Ramos (cell line): Measurements from ENCODE around the gene ACSM5.

ENCODE experiments used
- in situ Hi-C: fragments of 300-500 bp; cut with MboI; formaldehyde crosslinking; loops from one replicate; pipeline ENCODE4 v1.14.3; 2022; ENCODE audit warnings: low sequenced_read_pairs; ENCODE audit not compliant: unreplicated experiment

ACSM5 gene, protein sequence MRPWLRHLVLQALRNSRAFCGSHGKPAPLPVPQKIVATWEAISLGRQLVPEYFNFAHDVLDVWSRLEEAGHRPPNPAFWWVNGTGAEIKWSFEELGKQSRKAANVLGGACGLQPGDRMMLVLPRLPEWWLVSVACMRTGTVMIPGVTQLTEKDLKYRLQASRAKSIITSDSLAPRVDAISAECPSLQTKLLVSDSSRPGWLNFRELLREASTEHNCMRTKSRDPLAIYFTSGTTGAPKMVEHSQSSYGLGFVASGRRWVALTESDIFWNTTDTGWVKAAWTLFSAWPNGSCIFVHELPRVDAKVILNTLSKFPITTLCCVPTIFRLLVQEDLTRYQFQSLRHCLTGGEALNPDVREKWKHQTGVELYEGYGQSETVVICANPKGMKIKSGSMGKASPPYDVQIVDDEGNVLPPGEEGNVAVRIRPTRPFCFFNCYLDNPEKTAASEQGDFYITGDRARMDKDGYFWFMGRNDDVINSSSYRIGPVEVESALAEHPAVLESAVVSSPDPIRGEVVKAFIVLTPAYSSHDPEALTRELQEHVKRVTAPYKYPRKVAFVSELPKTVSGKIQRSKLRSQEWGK

DNA sequence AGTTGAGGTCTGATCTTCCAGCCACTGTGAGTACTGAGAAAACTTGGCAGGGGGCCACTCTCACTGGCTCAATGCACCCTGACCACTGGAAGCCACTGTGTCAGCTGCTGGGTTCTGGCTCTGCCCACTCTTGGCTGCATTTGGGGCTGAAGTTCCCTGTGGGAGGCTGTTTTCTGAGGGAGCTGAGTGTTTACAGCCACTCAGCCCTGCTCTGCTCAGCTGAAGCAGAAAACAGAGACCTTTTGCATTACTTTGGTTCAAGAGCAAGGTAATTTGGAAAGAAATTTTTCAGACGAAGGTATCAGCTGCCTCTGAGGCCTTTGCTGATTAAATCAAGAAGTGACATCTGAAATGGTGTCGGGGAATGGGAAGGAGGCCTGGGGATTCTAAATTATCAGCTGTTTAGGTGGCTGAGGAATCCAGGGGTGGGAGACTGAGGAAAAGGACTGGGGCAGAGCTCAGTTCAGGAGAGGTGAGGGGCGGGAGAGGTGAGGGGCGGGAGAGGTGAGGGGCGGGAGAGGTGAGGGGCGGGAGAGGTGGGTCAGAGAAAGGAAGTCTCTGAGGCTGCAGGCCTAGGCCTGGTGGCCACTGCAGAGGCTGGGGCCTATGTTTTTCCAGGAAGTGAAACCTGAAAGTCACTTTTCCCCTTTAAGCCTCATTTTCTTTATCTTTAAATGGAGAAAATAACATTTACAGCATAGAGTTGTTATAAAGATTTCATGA is at the start of gene ACSM5:
Gene ACSM5, plus strand, starts transcription at position 137 of the 723 bp plus-strand sequence. CDS start 1,951 bp downstream, outside the sequence.
- in situ Hi-C loops: no loop called here

DNA sequence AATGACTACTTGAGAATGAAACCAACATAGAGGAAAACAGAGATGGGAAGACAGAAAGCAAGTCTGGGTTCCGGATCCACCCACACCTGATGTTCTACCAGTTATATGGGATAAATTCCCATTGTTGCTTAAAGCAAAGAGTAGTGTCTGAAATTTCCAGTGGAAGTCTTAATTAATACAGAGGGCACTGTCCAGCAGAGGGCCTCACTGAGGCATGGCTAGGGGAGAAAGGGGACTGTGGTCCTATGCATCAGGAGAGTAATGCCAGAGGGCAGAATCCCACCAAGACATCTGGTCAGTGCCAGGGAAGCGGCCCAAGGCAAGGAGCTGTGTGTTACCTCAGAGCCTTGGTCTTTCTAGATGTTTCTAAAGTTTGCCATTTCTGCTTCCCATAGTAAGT is 49.3 kb upstream of the ACSM5 start:
- in situ Hi-C loops: no loop called here

DNA sequence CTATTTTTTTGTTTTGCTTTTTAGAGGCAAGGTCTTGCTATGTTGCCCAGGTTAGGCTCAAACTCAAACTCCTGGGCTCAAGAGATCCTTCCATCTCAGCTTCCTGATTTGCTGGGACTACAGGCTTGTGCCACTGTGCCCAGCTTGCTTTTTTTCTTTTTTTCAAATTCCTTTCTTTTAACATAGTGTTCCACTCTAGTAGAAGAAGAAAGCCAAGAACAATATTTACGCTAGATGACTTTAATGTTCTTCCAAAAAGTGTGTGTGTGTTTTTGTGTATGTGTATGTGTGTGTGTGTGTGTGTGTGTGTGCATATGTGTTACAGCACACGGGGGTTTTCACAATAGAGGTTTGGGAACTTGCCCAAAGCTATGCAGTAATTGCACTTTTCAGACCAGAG is 46.1 kb upstream of the ACSM5 start:
- in situ Hi-C loops: no loop called here

DNA sequence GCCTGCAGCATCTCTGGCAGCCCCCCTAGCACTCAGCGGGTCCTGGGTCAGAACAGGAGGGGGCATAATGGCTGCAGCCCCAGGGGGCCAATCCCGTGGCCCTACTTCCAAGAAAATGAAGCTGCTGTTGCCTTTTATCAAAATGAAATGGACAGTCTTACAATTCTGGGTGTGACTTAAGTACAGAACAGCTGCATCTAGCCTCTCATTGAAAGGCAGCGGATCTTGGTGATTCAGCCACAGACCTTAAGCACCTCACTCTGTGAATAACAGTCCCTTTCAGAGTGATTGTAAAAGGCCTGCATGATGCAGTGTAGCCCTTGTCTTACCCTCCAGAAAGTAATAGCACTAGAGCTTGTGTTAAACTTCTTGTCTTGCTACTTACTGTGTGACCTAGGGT is 45.3 kb upstream of the ACSM5 start:
- in situ Hi-C loops: no loop called here

DNA sequence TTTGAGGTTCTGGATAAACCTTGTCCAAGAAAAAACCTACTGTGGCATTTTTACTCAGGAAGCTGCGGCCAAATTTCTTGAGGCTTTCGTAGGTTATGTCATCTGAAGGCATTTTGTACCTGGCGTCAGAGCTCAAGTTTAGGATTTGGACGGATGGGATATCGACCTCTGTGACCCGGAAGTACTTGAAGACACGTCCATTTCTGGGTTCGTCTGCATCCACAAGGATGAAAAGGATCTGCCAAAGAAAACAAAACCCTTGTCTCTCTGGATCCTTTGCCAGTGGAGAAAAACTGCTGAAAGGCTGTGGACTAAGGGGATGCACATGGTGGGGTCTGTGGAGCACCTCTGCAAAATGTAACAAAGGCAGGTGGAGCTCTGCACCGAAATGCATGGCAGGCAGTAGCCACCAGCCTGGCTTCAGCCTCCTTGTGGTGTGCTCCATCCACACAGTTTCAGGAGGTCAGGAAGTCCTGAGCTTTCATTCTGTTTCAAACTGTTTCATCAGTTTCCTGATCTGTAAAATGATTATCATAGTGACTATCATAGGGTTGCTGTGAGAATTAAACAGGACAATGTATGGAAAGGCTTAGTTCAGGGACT is 39.8 kb upstream of the ACSM5 start:
- in situ Hi-C loops: no loop called here

DNA sequence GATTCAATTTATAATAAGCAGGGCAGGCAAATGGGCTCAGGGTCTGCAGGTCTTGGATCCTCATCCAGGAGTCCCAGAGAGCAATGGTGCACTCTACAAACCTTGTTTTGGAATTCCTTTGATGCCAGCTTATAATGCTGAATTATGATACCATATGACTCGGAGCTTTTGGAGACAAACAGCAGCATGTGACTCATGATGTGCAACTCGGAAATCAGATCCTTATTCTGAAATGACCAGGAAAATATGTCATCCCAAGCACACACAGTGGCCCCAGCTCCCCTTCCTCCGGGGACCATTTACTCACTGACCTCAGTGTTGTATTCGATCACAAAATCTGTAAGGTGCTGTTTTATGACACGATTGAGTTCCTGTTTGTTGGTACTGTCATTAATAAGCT is 36.6 kb upstream of the ACSM5 start:
- in situ Hi-C loops: no loop called here

DNA sequence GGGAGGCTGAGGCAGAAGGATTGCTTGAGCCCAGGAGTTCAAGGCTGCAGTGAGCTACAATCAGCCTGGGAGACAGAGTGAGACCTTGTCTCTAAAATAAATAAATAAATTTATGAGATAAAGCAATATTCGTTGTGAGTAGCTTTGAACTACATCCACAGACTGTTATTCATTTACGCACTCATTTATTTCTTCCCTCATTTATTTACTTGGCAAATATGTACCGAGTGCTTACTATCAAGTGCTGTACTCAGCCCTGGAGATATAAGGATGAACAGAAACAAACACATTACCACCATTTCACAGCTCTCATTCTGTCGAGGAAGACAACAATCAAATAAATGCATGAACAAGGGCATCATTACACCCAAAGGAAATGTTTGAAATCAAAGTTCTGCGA is 32.2 kb upstream of the ACSM5 start:
- in situ Hi-C loops: no loop called here

DNA sequence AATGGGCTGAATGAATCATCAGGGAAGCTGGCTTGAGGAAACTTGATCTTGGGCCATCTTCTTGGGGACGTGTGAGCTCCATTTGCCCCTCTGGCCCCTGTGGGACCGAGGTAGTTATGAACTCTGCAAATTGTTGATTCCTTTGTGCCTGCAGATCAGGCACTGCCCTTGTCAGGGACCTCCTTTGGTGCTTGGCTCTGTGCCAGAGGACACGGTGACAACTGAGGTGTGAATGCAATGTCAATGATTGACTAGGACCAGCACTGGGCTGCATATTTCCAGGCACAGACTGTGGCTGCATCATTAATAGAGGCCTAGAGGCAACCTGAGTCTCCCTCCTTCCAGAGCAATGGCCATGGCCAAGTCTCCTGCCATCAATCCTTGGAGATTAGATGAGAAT is 28.6 kb upstream of the ACSM5 start:
- in situ Hi-C loops: loop anchor here (10.0 kb wide), 1 partner anchor 486 kb away; no protein-coding TSS in a partner anchor

DNA sequence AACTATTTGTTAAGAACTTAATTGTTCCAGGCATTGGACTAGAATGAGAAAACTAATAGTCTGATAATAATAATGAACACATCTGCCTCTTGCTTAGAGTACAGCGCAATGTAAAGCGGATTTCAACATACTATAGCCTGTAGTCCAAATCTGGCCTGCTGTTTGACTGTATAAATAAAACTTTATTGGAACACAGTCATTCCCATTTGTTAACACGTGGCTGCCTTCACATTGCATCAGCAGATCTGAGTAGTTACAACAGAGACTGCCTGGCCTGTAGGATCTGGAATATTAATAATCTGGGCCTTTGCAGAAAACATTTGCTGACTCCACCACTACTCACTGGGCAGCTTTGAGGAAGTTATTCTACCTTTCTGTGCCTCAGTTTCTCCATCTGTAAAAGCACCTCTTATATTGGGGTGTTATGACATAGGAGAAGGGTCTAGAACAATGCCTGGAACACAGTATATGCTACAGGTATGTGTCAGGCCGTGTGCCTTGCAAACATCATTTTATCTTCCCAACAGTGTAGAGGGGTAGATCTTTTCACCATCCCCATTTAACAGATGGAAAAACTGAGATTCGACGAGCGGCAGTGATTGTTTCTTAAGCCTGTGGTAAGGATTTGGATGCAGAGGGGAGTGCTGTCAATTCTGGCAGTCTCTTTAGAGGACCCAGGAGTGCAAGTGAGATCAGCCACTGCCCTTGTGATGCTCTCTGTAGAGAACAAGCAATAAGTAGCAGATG is 27.0 kb upstream of the ACSM5 start:
- in situ Hi-C loops: loop anchor here (10.0 kb wide), 1 partner anchor 488 kb away; no protein-coding TSS in a partner anchor

DNA sequence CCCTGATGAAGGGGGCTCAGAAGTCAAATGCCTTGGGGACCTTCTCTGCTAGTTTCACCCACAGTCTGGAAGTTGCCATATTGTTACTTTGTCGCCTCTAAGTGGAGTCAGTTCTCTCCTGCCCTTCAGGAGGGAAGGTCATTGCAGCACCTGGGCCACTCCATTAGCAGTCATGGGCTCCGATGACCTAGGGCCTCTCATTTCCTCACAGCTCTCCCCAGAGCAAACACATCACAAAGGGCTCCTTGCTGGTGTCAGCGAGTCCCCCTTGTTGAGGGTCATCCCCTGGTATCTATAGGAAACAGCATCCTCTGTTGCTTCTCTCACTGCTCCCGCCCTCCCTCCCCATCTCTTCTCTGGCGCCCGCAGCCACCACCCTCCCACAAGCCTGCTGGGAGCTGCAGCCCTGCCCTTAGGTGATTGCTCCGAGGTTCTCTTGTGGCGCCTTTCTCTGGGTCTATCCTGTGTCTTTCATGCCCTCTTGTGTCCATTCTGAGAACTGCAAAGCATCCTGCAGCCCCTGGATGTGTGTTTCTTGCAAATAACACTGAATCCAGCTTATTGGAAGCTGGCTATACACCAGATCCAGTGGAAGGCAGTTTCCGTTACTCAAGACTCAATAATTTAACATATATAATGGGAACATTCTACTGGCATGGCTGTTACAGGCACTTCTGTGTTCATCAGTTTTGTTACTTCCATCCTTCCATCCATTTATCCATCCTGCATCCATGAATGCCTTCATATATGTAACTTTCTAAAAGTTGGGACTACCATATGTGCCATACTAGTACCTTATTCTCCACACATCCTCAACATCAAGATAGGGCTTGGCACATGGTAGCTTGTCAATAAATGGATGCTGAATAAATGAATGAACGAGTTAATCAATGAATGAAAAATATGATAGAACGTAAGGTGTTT is 26.0 kb upstream of the ACSM5 start:
- in situ Hi-C loops: loop anchor here (10.0 kb wide), 1 partner anchor 489 kb away; no protein-coding TSS in a partner anchor

DNA sequence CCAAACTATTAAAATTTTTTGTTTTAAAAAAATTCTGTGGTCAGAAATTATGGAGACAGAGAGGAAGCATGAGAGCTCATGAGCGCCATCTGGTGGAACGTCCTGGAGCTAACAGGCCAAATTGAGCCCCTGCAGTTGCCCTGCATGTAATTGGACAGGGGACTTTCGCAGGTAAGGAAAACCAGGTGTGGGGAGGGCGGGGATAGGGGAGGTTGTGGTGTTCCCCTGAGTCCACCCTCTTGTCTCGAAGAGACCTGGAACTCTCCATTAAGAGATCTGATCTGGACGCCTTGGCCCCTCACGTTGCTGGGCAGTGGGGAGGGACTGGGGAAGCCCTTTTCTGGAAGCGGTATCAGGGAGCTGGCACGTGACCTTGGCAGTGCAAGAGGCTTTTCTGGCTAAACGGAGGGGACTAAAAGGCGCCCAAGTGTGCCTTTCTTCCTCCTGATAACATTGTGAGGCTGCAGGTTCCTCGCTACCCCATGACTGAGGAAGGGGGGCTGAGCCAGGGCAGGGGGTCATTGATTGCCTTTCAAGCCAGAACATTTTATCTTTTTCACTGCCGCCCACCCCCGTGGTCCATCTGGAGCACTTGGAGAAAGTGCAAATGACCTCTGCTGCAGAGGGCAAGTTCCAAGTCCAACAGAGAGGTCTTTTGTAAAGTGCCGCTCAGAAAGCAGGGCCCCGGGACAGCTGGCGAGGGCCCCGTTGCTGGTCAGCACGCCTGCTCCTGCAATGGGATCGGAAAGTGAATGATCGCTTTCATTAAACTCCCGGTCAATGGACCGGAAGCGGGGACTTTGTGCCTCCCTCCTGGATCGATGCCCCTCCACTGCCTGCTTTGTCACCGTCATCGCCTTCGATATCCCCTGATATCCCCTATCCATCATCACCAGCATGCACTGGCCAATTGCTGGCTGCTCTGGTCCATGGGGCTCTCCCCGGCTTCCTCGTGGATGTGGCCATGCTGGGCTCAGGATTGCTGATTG is 23.2 kb upstream of the ACSM5 start:
- in situ Hi-C loops: loop anchor here (10.0 kb wide), 1 partner anchor 491 kb away; no protein-coding TSS in a partner anchor

DNA sequence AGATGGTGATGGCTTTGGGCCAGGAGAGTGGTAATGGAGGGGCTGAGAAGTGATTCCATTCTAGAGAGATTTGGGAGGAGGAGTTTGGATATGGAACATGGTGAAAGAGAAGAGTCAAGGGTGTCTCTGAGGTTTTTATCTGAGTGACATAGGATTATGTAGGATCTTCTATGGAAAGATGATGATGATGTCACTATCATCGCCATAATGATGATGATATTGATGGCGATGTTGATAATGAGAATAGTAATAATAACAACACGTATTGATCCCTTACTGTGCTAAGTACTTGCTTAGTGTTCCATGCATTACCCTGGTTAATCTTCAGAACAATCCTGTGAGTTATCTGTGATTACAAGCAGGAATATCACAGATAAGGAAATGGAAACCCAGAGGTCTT is 21.4 kb upstream of the ACSM5 start:
- in situ Hi-C loops: loop anchor here (10.0 kb wide), 1 partner anchor 493 kb away; no protein-coding TSS in a partner anchor

DNA sequence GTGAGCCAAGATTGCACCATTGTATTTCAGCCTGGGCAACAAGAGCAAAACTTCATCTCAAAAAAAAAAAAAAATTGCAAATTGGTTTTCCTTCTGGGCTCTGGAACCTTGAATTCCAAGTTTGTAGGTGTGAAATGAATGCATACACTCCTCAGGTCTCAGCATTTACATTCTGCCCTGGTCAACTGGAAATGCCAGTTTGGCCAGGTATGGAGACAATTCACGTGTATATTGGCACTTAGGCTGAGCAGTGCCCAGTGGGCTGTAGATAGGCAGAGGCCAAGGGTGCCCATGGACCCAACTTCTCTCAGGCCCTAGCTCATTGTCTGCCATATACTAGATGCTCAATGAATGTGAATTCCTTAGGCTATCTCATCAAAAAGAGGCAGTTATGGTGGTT is 20.5 kb upstream of the ACSM5 start:
- in situ Hi-C loops: loop anchor here (10.0 kb wide), 1 partner anchor 494 kb away; no protein-coding TSS in a partner anchor

DNA sequence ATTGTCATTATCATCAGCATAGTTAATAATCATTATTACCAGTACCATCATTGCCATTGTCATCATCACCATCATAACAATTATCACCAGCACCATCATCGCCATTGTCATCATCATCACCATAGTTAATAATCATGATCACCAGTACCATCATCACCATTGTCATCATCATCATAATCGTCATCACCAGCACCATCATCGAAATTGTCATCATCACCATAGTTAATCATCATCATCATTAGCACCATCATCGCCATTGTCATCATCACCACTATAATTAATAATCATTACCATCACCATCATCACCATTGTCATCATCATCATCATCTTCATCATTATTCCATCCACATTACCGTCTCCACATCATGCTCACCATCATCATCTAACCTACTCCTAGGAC is 18.3 kb upstream of the ACSM5 start:
- in situ Hi-C loops: loop anchor here (10.0 kb wide), 1 partner anchor 56 kb away; no protein-coding TSS in a partner anchor

DNA sequence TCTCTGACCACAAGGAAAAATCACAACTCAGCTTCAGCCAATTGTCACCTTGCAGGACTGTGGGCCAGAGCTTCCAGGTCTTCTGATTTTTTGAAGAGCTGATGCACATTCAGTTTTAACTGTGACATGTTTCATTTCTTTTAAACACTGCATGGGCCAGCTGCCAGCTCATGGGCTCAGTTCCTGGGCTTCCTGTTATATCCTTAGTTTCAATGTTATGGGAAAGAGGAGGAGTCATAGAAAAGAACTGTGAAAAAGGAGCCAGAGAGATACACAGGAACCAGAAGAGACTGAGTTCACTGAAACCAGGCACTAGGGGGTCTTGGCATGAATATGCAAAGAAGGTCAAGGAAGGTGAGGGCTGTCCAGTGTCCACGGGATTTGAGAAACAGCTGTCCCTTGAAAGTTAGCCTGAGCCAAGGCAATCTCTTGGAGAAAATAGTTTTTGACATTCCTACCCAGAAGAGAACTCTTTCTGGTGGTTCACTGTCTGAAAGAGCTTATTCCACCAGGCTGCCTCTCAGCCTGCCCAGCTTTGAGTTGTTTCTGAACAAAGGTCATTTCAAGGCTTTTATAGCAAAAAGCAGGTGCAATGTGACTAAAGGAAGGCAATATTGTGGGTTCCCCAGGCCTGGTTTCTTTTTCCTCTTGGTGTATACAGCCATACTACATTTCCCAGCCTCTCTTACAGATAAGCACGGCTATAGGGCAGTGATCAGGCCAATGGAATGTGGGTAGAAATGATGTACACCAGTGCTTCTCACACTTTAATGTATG is 15.3 kb upstream of the ACSM5 start:
- in situ Hi-C loops: loop anchor here (10.0 kb wide), 1 partner anchor 59 kb away; no protein-coding TSS in a partner anchor

DNA sequence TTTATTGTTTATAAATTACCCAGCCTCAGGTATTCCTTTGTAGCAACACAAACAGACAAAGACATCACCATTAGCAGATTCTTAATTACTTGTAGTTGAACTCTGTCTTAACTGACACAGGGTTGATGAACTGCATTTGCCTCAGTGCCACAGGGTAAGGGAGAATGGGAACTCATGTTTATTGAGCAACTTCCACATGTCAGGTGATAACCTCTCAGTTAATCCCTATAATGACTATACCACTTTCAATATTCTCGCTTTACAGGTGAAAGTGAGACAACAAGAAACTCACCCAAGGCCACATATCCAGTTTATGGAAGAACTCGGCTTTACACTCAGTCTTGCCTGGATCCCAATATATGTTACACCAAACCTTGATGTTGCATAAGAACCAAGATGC is 13.4 kb upstream of the ACSM5 start:
- in situ Hi-C loops: loop anchor here (10.0 kb wide), 1 partner anchor 61 kb away; no protein-coding TSS in a partner anchor
